ENCODE data around the gene RTKN2.

DNA sequence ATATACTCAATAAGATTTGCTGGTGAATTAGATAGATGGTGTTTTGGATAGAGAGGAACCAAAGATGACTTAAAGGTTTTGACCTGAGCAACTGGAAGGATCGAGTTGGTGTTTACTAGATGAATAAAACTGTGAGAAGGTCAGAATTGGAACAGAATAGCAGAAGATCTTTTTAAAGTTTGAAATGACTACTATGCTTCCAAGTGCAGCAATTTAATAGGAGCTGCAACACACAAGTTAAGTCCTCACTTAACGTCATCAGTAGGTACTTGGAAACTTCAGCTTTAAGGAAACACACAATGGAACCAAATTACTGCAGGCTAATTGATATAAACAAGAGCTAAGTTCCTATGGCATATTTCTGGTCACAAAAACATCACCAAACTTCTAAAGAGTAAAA is 86.5 kb downstream of the RTKN2 start:
- TF ChIP-seq EP300 (conservative IDR thresholded peaks at IDR 0.05; ENCODE audit: poor library complexity, severe bottlenecking) = no peak
- no peak for TF ChIP-seq CTCF (IDR thresholded peaks at IDR 0.05; ENCODE audit: poor library complexity, severe bottlenecking)
- TF ChIP-seq, protein P1, sequence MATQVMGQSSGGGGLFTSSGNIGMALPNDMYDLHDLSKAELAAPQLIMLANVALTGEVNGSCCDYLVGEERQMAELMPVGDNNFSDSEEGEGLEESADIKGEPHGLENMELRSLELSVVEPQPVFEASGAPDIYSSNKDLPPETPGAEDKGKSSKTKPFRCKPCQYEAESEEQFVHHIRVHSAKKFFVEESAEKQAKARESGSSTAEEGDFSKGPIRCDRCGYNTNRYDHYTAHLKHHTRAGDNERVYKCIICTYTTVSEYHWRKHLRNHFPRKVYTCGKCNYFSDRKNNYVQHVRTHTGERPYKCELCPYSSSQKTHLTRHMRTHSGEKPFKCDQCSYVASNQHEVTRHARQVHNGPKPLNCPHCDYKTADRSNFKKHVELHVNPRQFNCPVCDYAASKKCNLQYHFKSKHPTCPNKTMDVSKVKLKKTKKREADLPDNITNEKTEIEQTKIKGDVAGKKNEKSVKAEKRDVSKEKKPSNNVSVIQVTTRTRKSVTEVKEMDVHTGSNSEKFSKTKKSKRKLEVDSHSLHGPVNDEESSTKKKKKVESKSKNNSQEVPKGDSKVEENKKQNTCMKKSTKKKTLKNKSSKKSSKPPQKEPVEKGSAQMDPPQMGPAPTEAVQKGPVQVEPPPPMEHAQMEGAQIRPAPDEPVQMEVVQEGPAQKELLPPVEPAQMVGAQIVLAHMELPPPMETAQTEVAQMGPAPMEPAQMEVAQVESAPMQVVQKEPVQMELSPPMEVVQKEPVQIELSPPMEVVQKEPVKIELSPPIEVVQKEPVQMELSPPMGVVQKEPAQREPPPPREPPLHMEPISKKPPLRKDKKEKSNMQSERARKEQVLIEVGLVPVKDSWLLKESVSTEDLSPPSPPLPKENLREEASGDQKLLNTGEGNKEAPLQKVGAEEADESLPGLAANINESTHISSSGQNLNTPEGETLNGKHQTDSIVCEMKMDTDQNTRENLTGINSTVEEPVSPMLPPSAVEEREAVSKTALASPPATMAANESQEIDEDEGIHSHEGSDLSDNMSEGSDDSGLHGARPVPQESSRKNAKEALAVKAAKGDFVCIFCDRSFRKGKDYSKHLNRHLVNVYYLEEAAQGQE (IDR thresholded peaks at IDR 0.05; ENCODE audit: borderline replicate concordance) = no peak
- TF ChIP-seq MXI1 (conservative IDR thresholded peaks at IDR 0.05; ENCODE audit: poor library complexity, severe bottlenecking) = no peak
- TF ChIP-seq SMC3 (conservative IDR thresholded peaks at IDR 0.05; ENCODE audit: poor library complexity) = no peak
- no peak for TF ChIP-seq EZH2 (IDR thresholded peaks at IDR 0.05; ENCODE audit: borderline replicate concordance, insufficient read depth, low read length, poor library complexity, severe bottlenecking)
- no peak for TF ChIP-seq TAF1 (IDR thresholded peaks at IDR 0.05; ENCODE audit: low read depth)
- TF ChIP-seq POLR2AphosphoS5 (IDR thresholded peaks at IDR 0.05) = no peak
- TF ChIP-seq RAD21 (conservative IDR thresholded peaks at IDR 0.05) = no peak

All from neural cell (in vitro differentiated cells).